Activated T-cell treated with anti-CD3 and anti-CD28 coated beads, Interleukin-2, amount 50 U/mL, for 24 hours (primary cell): Measurements from ENCODE around the gene CES3.
"Not testable (repeated sequence)": the region's sequence is repeated elsewhere in the genome, so short reads cannot be mapped to it uniquely, and the experiment has no call there.

Source experiments
- DNase-seq: peaks from one replicate; pipeline ENCODE4 v3.0.0-alpha.2; 2020
- H3K27ac Mint-ChIP-seq: 2 replicates; pipeline ENCODE4 v1.8.0; 2020; ENCODE audit warnings: mild to moderate bottlenecking, mixed read lengths
- H3K27me3 Mint-ChIP-seq: 2 replicates; pipeline ENCODE4 v1.8.0; 2020; ENCODE audit warnings: mixed read lengths
- H3K36me3 Mint-ChIP-seq: 2 replicates; pipeline ENCODE4 v1.8.0; 2020; ENCODE audit warnings: low read depth, mixed read lengths
- H3K4me1 Mint-ChIP-seq: 2 replicates; pipeline ENCODE4 v1.8.0; 2020; ENCODE audit warnings: low read depth, mixed read lengths
- H3K4me3 Mint-ChIP-seq: 2 replicates; pipeline ENCODE4 v1.8.0; 2020; ENCODE audit warnings: mild to moderate bottlenecking, moderate library complexity, mixed read lengths
- H3K9me3 Mint-ChIP-seq: 2 replicates; pipeline ENCODE4 v1.8.0; 2020; ENCODE audit warnings: mixed read lengths

Gene CES3

DNA sequence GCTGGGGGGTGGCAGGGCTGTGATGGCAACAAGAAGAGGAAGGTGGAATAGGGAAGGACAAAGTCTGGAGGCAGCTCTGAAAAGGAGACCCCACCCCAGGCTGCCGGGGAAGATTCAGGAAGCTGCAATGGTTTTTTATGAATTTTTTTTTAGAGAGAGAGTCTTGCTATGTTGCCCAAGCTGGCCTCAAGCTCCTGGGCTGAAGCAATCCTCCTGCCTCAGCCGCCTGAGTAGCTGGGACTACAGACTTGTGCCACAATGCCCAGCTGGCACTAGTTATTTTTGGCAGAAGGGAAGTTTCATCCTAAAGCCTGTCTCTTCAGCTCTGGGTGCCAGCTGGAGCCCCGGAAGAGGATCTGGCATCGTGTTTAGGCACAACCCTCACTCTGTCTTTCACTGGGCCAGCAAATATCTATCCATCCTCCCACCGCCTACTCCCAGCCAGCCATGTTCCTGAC is 1.3 kb upstream of the CES3 start:
- no peaks in the 10 kb centered on the region for H3K27me3 Mint-ChIP-seq
- H3K4me3 Mint-ChIP-seq: no peak overlapping the region
- H3K4me1 Mint-ChIP-seq: peaks cover 15% of the 10 kb centered on the region
- no peaks in the 10 kb centered on the region for H3K9me3 Mint-ChIP-seq
- H3K27ac Mint-ChIP-seq: no peak overlapping the region
- no peak for DNase-seq
- H3K36me3 Mint-ChIP-seq: no peaks in the 10 kb centered on the region

DNA sequence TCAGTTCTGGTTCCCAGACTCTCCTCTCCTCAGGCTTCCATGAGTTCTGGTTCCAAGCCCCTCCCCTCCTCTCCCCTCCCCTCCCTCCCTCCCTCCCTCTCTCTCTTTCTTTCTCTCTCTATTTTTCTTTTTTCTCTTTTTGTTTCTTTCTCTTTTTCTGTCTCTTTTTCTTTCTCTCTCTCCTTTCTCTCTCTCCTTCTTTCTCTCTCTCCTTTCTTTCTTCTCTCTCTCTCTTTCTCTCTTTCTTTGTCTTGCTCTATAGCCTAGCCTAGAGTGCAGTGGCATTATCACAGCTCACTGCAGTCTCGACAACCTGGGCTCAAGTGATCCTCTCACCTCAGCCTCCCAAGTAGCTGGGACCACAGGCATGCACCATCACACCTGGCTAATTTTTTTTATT is 796 bp upstream of the CES3 start:
- Mint-ChIP-seq H3K9me3 (no peaks in the 10 kb centered on the region), H3K4me3 (no peak overlapping the region), H3K36me3 (no peaks in the 10 kb centered on the region), H3K4me1 (peaks cover 15% of the 10 kb centered on the region), H3K27ac (no peak overlapping the region), H3K27me3 (no peaks in the 10 kb centered on the region)
- DNase-seq: no peak

DNA sequence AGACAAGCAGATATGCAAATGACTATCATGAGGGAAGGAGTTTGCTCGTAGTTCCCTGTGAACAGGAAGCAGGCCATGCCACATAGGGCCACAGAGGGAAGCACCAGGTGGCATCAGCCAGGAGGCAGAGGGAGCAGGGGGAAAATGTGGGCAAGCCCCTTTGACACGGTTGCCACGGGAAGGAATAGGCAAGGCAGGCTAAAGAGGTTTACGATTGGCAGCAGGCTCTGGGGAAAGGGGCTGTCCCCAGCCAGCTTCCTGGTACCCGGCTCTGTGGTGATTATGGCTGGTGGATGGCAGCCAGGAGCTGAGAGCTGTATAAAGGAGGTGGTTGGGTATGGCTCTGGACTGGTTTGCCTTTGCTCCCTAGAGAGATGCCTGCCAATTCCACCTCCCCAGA is 848 bp downstream of the CES3 start:
- H3K9me3 Mint-ChIP-seq: no peaks in the 10 kb centered on the region
- no peak for DNase-seq
- H3K4me3 Mint-ChIP-seq: no peak overlapping the region
- H3K27ac Mint-ChIP-seq: peak overlapping the region; percentile 76
- H3K27me3 Mint-ChIP-seq: no peaks in the 10 kb centered on the region
- peaks cover 15% of the 10 kb centered on the region for H3K4me1 Mint-ChIP-seq
- no peaks in the 10 kb centered on the region for H3K36me3 Mint-ChIP-seq

DNA sequence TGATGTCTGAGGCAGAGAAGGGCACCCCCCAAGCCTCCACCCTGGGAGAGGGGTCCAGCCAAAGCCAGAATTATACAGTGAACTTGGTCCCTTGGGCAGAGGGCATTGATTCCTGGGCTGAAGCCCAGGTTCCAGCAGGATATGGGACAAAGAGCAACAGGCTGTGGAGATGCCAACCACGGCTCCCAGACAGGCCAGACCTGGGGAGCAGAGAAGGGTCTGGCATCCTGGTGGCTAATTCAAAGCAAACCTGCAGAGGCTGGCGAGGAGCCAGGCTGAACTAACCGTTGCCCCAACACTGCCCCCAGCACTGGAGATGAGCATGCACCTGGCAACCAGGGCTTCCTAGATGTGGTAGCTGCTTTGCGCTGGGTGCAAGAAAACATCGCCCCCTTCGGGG is 3.0 kb downstream of the CES3 start:
- H3K4me1 Mint-ChIP-seq: peaks cover 11% of the 10 kb centered on the region
- no peaks in the 10 kb centered on the region for H3K36me3 Mint-ChIP-seq
- no peak overlapping the region for H3K4me3 Mint-ChIP-seq
- no peaks in the 10 kb centered on the region for H3K9me3 Mint-ChIP-seq
- H3K27ac Mint-ChIP-seq: no peak overlapping the region
- DNase-seq: no peak
- H3K27me3 Mint-ChIP-seq: no peaks in the 10 kb centered on the region

DNA sequence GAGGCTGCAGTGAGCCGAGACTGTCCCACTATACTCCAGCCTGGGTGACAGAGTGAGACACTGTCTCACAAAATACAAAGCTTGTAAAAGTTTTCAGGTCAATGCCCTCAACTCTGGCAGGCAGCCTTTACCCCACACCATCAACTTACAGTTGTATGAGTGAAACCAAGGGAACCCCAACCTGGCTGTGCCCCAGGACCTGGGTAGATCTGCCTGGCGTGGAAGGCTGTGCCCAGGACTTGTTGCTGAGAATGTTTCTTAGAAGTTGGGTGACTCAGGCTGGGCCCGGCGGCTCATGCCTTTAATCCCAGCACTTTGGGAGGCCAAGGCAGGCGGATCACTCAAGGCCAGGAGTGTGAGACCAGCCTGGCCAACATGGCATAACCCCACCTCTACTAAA is 7.8 kb downstream of the CES3 start:
- Mint-ChIP-seq H3K9me3 (no peaks in the 10 kb centered on the region), H3K4me1 (no peaks in the 10 kb centered on the region), H3K4me3 (no peak overlapping the region), H3K27me3 (no peaks in the 10 kb centered on the region), H3K36me3 (no peaks in the 10 kb centered on the region), H3K27ac (no peak overlapping the region)
- DNase-seq: no peak

DNA sequence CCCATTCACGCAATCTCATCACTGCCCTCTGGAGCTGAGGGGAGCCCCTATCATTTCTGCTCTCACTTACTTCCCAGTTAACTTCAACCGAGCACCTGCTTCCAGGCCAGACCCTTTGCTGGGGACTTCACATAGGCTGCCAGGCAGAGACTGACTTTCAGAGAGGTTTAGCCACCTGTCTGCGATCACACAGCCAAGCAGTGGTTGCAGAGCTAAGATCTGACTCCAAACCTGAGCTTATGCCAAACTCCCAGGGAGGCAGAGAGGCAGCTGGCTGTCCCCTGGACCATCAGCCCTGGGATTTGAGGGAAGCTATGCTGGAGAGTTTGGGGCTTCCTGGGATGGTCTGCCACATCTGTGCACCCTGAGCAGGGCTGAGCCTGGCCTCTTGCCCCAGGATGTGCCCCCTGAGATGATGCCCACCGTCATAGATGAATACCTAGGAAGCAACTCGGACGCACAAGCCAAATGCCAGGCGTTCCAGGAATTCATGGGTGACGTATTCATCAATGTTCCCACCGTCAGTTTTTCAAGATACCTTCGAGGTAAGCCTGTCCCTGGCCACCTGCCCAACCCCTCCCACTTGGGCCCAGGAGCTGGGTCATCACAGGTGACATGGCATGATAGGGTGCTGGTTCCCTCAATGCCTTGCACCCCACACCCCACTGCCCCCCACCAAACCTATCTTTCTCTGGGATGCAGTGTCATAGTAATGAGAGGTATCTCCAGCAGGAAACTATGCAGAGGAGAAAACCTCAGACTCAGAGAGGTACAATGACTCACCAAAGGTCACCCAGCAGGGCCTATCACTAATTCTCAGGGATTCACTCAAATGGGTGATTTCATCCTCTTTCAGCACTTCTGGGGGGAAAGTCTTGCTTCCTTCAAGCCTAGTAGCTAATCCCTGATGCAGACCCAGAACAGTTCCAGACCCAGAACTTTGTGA is 10.0 kb downstream of the CES3 start:
- Mint-ChIP-seq H3K4me1 (peaks cover 13% of the 10 kb centered on the region), H3K36me3 (no peaks in the 10 kb centered on the region), H3K27ac (peak overlapping the region; percentile 40), H3K27me3 (no peaks in the 10 kb centered on the region), H3K9me3 (no peaks in the 10 kb centered on the region), H3K4me3 (no peak overlapping the region)
- no peak for DNase-seq

DNA sequence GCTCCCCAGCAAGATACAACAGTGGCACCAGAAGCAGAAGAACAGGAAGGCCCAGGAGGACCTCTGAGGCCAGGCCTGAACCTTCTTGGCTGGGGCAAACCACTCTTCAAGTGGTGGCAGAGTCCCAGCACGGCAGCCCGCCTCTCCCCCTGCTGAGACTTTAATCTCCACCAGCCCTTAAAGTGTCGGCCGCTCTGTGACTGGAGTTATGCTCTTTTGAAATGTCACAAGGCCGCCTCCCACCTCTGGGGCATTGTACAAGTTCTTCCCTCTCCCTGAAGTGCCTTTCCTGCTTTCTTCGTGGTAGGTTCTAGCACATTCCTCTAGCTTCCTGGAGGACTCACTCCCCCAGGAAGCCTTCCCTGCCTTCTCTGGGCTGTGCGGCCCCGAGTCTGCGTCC is 11.9 kb downstream of the CES3 start:
- Mint-ChIP-seq H3K27me3 (peaks cover 4% of the 10 kb centered on the region), H3K4me3 (no peak overlapping the region), H3K9me3 (no peaks in the 10 kb centered on the region), H3K36me3 (no peaks in the 10 kb centered on the region), H3K27ac (no peak overlapping the region), H3K4me1 (peaks cover 18% of the 10 kb centered on the region)
- no peak for DNase-seq

DNA sequence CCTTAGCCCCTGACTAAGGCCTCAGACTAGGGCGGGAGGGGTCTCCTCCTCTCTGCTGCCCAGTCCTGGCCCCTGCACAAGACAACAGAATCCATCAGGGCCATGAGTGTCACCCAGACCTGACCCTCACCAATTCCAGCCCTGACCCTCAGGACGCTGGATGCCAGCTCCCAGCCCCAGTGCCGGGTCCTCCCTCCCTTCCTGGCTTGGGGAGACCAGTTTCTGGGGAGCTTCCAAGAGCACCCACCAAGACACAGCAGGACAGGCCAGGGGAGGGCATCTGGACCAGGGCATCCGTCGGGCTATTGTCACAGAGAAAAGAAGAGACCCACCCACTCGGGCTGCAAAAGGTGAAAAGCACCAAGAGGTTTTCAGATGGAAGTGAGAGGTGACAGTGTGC is 12.7 kb downstream of the CES3 start:
- no peak for DNase-seq
- no peak overlapping the region for H3K27ac Mint-ChIP-seq
- H3K27me3 Mint-ChIP-seq: peaks cover 4% of the 10 kb centered on the region
- H3K9me3 Mint-ChIP-seq: no peaks in the 10 kb centered on the region
- H3K4me1 Mint-ChIP-seq: peaks cover 24% of the 10 kb centered on the region
- H3K36me3 Mint-ChIP-seq: no peaks in the 10 kb centered on the region
- H3K4me3 Mint-ChIP-seq: no peak overlapping the region

DNA sequence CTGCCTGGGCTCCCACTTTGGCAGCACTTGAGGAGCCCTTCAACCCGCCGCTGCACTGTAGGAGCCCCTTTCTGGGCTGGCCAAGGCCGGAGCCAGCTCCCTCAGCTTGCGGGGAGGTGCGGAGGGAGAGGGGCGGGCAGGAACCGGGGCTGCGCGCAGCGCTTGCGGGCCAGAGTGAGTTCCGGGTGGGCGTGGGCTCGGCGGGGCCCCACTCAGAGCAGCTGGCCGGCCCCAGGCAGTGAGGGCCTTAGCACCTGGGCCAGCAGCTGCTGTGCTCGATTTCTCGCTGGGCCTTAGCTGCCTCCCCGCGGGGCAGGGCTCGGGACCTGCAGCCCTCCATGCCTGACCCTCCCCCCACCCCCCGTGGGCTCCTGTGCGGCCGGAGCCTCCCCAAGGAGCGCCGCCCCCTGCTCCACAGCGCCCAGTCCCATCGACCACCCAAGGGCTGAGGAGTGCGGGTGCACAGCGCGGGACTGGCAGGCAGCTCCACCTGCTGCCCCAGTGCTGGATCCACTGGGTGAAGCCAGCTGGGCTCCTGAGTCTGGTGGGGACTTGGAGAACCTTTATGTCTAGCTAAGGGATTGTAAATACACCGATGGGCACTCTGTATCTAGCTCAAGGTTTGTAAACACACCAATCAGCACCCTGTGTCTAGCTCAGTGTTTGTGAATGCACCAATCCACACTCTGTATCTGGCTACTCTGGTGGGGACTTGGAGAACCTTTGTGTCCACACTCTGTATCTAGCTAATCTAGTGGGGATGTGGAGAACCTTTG is 13.3 kb downstream of the CES3 start:
- Mint-ChIP-seq H3K27ac (peak overlapping the region; percentile 33), H3K4me1 (peaks cover 24% of the 10 kb centered on the region)
- H3K27me3 Mint-ChIP-seq, H3K9me3 Mint-ChIP-seq, H3K4me3 Mint-ChIP-seq, H3K36me3 Mint-ChIP-seq, DNase-seq: not testable (repeated sequence)

DNA sequence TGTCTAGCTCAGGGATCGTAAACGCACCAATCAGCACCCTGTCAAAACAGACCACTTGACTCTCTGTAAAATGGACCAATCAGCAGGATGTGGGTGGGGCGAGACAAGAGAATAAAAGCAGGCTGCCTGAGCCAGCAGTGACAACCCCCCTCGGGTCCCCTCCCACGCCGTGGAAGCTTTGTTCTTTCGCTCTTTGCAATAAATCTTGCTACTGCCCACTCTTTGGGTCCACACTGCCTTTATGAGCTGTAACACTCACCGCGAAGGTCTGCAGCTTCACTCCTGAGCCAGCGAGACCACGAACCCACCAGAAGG is 13.8 kb downstream of the CES3 start:
- H3K4me3 Mint-ChIP-seq: peak overlapping the region; percentile 61
- not testable (repeated sequence) for H3K36me3 Mint-ChIP-seq, H3K9me3 Mint-ChIP-seq, H3K27me3 Mint-ChIP-seq
- peak overlapping the region; percentile 33 for H3K27ac Mint-ChIP-seq
- H3K4me1 Mint-ChIP-seq: peaks cover 24% of the 10 kb centered on the region
- peak; percentile 63 for DNase-seq

DNA sequence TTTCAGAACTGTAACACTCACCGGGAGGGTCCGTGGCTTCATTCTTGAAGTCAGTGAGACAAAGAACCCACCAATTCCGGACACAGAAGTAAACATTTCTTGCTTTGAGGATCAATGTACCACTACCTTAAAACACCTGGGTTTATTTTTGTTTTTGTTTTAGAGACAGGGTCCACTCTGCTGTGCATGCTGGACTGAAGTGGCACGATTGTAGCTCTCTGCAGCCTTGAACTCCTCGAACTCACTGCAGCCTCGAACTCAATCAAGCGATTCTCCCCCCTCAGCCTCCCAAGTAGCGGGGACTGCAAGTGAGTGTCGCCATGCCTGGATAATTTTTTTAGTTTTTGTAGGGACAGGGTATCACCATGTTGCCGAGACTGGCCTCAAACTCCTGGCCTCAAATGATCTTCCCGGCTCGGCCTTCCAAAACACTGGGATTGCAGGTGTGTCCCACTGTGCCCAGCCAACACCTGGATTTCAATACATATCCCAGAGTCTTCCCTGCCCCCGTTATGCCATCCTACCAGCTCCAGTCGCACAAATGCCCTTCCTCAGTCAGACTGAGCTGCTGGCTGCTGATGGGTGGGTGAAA is 14.3 kb downstream of the CES3 start:
- Mint-ChIP-seq H3K27me3 (peaks cover 4% of the 10 kb centered on the region), H3K36me3 (no peaks in the 10 kb centered on the region), H3K4me3 (peak overlapping the region; percentile 61), H3K9me3 (no peaks in the 10 kb centered on the region), H3K27ac (peak overlapping the region; percentile 33), H3K4me1 (peaks cover 24% of the 10 kb centered on the region)
- DNase-seq: no peak

DNA sequence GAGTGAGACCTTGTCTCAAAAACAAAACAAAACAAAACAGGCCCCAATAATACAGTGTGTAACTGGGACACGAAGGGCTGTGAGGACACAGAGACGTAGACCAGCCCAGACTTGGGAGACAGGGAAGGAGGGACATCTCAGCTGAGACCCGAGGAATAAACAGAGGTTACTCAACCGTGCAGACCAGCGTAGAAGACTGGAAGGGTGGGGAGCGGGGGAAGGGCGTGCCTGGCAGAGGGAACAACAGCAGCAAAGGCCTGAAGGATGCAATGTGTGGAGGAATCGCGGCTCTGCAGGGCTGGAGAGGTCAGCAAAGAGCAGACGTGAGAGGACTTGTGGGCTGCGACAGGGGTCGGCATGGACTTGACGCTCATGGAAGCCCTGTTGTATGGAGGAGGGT is 15.7 kb downstream of the CES3 start:
- H3K27me3 Mint-ChIP-seq: peaks cover 4% of the 10 kb centered on the region
- H3K4me3 Mint-ChIP-seq: no peak overlapping the region
- no peaks in the 10 kb centered on the region for H3K9me3 Mint-ChIP-seq
- no peak overlapping the region for H3K27ac Mint-ChIP-seq
- DNase-seq: no peak
- H3K4me1 Mint-ChIP-seq: peaks cover 30% of the 10 kb centered on the region
- H3K36me3 Mint-ChIP-seq: no peaks in the 10 kb centered on the region

DNA sequence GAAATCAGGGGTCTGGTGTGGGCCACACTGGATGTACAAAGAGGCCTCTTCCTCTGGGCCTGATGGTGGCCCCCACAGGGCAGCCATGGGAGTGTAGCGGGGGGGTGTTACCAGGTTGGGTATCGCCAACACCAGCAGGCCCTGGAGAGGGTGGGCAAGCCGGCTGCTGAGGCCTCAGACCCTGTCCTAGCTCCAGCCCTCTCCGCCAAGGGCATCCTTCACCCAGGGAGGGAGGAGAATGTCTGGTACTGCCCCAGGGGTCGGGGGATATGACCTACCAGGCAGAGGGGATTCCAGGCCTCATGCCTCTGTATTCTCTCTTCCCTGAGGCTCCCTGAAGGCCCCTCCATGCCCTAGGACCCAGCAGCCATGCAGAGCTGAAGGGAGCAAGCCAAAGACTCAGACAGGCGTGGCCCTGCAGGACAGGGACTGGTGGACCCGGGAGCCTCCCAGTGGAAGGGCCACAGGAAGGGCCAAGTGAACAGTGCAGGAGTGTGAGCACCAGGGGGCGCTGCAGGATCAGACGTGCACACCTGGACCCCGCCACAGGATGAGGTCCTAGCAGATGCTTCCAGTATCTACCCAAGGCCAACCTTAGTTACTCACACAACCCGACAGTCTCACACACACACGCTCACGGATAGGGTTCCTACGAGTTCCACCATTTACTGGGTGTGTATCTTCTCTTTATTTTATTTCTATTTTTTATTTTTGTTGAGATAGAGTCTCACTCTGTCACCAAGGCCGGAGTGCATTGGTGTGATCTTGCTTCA is 16.5 kb downstream of the CES3 start:
- no peak overlapping the region for H3K4me3 Mint-ChIP-seq
- peak overlapping the region; percentile 57 for H3K27ac Mint-ChIP-seq

DNA sequence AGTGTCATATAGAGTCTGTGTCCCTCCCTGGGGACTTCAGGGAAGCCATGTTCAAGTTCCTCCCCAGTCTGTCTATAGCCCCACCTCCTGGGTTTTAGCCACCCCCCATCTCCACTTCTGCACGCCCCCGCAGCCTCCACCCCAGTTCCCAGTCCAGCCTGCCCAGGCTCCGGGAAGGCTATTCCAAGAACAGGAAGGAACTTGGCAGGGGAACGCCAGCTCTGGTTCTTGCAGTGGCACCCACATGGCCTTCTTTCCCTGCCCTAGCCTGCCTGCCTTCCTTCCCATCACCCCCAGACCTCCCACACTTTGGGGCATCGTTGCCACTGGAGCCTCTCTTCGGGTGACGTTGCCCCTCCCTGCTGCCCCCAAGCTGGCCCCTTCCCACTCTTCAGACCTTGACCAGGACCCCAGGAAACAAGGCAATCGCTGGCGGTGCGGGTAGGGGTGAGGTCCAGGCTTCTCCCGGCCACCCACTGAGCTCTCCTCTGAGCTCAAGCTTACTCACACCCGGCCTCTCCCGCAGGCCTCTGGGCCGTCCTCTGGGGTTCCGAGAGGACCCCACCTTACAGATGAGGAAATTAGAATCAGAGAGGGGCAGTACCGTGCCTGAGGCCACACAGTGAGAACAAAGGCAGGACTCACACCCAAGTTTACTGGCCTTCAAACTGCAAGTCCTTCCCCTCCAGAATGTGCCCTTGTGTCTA is 18.1 kb downstream of the CES3 start:
- Mint-ChIP-seq H3K4me1 (peaks cover 48% of the 10 kb centered on the region), H3K36me3 (no peaks in the 10 kb centered on the region), H3K4me3 (no peak overlapping the region), H3K27me3 (peaks cover 4% of the 10 kb centered on the region), H3K9me3 (no peaks in the 10 kb centered on the region), H3K27ac (peak overlapping the region; percentile 37)
- no peak for DNase-seq

More for the DNA sequence above, 16.5 kb downstream of the CES3 start:
- peaks cover 4% of the 10 kb centered on the region for H3K27me3 Mint-ChIP-seq
- DNase-seq: peak; percentile 93
- no peaks in the 10 kb centered on the region for H3K36me3 Mint-ChIP-seq
- H3K4me1 Mint-ChIP-seq: peaks cover 37% of the 10 kb centered on the region
- no peaks in the 10 kb centered on the region for H3K9me3 Mint-ChIP-seq
